GM21717 (cell line): ENCODE measurements around the gene FAM240A.
"Not testable (repeated sequence)": the region's sequence is repeated elsewhere in the genome, so short reads cannot be mapped to it uniquely, and the experiment has no call there.

Experiments
- ATAC-seq: cut with Tn5 transposase; IDR thresholded peaks from one replicate; pipeline ENCODE4 v1.9.1; 2021; ENCODE audit warnings: mild to moderate bottlenecking, moderate library complexity; ENCODE audit not compliant: unreplicated experiment

FAM240A gene

GRCh38 chr3:46585799-46586693 lies 26.3 kb upstream of the FAM240A start:
- no peak for ATAC-seq

DNA sequence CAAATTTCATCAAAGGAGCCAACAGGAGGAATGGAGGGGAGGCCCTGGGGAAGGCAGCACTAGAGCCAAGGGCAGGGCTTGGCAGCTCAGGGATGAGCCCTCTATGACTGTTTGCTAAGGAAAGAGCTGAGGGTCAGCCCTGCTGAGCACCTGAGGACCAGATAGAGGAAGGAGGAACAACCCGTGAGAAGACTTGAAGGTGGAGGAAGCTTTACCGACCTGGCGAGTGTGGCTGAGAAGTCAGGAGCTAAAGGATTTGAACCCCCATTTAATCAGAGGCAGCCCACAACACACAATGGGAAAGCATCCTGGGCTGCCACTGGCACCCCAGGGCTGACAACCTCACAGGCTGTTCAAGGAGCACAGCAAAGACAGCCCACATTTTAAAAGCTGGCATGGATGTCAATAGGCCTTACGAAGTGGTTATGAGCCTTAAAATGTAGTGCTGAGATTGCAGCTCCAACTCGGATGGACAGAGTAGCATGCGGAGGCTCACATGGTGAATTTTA lies 25.5 kb upstream of the FAM240A start:
- ATAC-seq = no peak

DNA sequence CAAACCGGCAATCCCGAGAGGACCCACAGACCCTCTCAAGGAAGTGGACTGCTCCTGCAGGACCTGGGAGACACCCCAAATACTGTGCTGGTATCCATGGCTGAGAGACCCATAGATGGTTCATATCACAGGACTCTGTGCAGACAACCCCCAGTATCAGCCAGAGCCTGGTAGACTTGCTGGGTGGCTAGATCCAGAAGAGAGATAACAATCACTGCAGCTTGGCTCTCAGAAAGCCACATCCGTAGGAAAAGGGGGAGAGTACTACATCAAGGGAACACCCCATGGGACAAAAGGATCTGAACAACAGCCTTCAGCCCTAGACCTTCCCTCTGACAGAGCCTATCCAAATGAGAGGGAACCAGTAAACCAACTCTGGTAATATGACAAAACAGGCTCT lies 25.1 kb upstream of the FAM240A start:
- not testable (repeated sequence) for ATAC-seq

- ATAC-seq = no peak
These were observed 19.0 kb upstream of the FAM240A start for GRCh38 chr3:46593274-46593862.

GRCh38 chr3:46593979-46594378 lies 18.3 kb upstream of the FAM240A start:
- ATAC-seq = no peak

- no peak for ATAC-seq
These were observed 17.6 kb upstream of the FAM240A start for GRCh38 chr3:46594723-46595122.

DNA sequence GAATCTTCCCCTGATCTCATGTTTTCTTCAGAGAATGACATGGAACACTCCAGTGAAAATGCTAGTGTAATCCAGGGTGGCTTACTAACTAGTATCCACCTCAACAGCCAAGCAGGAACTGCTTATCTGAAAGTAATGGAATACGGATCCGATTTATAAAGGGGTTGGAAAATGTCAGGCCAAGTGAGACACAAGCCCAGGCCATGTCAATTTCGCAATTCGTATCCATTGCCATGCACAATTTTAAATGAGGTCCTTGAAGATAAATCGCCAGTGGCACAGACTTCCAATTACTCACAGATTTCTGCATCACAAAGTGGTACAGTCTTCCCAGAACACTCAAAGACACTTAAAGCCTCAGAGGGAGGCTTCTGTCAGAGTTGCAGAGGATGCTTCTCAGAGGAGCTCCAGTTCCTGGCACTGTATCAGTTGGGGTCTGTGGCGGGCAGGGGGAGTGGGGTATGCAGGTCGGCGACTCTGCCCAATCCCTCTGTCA lies 16.5 kb upstream of the FAM240A start:
- ATAC-seq = no peak

DNA sequence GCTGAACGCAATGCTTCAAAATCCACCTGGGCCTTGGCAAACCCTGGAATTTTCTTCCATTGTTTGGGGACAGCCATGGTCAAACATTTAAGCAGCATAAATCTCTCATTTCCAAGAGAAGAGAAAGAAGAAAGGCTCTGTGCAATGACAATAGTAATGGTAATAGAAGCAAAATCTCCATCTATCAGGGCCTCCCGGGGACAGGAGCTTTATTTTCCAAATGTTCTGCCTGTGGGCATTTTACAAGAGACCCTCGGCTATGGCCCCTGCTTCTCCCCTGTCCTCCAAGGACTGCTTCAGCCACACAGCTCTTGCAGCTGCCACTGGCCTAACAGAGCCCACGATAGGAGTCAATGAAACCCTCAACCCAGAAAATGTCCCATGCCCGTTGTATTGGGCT lies 12.7 kb upstream of the FAM240A start:
- no peak for ATAC-seq

DNA sequence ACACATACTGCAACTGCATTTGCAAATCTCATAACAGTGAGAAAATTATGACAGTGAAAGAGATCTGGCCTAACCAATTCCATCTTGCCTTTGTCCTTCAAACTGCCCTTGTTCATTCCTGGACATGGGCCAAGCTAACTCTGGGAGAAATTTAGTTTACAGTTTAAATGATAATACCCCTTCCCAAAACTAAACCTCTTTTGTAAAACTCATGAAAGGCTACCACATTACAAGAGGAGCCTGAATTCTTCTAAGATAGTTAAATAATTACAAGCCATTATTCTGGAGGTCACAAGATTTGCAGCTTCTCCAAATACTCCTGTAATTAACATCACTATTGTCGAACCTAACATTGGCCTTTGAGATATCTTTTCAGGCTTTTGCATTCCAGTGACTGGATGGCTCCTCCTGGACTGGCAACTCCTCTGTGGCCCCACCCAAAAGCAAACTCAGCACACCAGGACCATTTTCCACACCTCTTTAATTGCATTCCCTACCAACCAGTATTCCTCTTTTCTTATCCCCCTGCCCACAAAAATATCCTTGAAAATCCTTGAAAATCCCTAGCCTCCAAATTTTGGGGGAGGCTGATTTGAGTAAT lies 8.8 kb upstream of the FAM240A start:
- ATAC-seq = no peak

GRCh38 chr3:46604127-46604526 lies 8.2 kb upstream of the FAM240A start:
- ATAC-seq = no peak

GRCh38 chr3:46607603-46608028 lies 4.7 kb upstream of the FAM240A start:
- ATAC-seq = no peak

DNA sequence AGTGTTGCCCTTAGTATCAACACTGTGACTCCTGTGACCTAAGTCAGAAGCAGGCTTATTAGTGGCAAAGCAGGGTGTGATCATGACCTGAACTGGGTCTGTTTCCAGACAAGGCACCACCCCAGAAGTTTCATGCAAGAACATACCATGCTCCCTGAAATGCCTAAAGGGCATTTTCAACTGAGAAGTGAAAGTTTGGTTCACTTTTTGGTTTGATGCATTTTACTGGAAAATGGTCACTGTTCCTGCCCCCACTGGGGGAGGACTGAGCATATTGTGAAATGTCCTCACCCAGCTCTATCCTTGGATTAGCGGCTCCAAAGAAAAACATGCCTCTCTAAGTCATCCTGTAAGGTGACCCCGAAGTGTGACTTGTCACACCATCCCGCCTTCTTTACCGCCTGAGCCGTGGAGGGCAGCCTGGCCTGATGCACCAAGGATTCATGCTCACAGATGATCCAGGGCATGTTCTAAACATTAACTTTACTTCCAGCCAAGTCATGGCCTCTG lies 3.1 kb upstream of the FAM240A start:
- ATAC-seq = no peak

GRCh38 chr3:46609944-46610722 lies 2.2 kb upstream of the FAM240A start:
- no peak for ATAC-seq

DNA sequence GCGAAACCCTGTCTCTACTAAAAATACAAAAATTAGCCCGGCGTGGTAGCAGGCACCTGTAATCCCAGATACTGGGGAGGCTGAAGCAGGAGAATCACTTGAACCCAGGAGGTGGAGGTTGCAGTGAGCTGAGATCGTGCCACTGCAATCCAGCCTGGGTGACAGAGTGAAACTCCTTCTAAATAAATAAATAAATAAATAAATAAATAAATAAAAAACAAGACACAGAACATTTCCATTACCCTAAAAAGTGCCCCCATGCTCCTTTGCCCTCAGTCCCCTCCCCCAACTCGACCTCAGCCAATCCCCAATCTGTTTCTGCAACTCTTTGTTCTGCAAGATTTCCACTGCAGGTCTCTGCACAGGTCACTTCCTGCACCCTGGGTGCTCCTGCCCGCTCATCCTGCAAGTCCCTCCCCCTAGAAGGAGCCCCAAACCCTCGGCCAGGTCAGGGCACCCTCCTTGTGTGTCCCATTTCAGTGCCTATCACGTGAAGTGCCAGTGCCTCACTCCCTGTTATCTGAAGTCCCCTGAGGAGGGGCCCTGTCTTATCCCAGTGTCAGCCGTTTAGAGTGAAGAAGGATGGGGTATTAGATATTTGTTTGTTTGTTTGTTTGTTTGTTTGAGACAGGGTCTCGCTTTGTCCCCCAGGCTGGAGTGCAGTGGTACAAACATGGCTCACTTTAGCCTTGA lies 1.1 kb downstream of the FAM240A start:
- ATAC-seq = no peak

GRCh38 chr3:46614431-46614830 lies 2.1 kb downstream of the FAM240A start:
- no peak for ATAC-seq

- ATAC-seq = no peak
These were observed 2.9 kb downstream of the FAM240A start for GRCh38 chr3:46615050-46615775.

DNA sequence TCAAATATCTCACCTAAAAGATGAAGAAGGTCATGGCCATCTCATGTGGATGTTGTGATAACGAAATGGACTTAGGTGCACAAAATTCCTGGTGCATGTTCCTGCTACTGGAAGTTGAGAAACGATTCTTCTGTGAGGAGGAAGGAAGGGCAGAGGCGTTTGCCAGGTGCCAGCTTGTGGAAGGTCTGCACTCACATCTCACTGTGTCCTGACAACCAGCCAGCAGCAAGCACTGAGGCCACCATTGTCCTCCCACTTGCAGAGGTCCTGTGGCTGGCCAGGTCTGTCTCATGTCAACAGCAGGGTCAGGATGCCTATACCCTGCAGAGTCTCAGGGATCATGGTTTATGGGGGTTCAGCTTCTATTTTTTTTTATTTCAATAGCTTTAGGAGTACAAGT lies 3.7 kb downstream of the FAM240A start:
- ATAC-seq = no peak

DNA sequence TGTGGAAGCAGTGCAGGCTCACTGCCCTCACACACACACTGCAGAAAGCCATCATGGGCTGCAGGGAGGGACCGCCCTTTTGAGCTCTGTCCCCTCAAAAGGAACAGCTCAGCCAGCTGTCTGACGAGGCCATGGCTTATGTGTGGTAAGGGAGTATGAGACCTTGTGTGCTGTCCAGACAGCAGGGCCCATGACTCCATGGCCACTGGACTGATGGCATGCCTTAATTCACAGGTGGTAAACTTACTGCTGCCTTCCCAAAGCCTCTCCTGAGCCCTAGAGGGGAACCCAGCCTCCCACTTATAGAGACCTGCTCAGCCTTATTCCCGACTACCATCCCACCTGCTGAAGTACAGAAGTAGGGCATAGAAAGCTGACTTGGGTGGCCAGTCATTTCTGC lies 5.6 kb downstream of the FAM240A start:
- no peak for ATAC-seq
